ENCODE results near the gene MEF2B.

MEF2B gene

DNA sequence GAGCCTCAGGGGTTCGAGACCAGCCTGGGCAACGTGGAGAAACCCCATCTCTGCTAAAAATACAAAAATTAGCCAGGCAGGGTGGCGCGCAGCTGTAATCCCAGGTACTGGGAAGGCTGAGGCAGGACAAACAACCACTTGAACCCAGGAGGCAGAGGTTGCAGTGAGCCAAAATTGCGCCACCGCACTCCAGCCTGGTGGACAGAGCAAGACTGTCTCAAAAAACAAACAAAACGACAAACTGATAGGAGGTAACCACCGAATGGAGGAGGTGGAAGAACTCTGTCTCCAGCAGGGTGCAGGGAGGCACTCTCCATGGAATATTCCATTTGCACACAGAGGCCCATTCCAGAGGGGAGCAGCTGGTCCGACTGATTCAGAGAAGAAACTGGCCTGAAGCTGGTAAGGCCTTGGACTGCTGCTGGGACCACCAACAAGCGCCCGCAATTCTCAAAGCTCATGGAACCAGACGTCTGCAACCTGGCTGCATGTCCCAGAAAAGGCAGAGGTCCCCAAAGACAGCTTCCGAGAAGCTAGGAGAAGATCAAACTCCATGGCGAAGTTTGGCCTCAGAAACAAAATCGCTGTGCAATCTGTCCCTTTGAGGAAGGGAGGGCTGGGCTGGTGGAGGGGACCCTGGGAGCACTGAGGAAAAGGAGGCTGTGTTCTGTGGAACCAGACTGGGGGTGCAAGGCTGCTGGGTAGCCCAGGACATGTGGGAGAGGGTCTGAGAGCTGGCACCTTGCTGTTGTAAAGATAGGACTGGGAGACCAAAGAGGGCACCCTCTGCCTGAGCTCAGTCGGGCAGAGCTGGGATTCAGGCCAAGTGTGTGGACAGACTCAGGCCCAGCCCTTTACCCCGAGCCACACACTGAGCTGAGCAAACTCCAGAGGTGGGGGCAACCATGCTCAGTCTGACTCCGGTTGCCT, 71.1 kb downstream of the MEF2B start:
- no peak for DNase-seq (ENCODE audit: low read depth, low spot score)

DNA sequence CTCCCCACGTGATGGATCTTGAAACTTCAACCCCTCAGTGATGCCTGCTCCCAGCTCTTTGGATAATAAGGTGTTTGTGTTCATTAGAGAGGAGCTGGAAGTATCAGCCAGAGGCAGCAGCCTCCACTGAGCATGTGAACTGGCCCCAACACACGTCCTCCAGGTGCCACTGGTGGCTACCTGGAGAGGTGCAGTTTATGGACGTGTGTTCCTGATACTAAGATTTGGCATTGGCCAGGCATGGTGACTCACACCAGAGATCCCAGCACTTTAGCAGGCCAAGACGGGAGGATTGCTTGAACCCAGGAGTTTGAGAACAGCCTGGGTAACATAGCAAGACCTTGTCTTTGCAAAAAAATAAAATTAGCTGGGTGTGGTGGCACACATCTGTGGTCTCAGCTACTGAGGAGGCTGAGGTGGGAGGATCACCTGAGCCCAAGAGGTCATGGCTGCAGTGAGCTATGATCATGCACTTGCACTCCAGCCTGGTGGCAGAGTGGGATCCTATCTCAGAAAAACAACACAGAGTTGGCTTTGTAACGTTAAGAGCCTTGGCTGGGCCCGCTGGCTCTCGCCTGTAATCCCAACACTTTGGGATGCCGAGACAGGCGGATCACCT, 71.9 kb downstream of the MEF2B start:
- DNase-seq (ENCODE audit: low read depth, low spot score) = no peak

DNA sequence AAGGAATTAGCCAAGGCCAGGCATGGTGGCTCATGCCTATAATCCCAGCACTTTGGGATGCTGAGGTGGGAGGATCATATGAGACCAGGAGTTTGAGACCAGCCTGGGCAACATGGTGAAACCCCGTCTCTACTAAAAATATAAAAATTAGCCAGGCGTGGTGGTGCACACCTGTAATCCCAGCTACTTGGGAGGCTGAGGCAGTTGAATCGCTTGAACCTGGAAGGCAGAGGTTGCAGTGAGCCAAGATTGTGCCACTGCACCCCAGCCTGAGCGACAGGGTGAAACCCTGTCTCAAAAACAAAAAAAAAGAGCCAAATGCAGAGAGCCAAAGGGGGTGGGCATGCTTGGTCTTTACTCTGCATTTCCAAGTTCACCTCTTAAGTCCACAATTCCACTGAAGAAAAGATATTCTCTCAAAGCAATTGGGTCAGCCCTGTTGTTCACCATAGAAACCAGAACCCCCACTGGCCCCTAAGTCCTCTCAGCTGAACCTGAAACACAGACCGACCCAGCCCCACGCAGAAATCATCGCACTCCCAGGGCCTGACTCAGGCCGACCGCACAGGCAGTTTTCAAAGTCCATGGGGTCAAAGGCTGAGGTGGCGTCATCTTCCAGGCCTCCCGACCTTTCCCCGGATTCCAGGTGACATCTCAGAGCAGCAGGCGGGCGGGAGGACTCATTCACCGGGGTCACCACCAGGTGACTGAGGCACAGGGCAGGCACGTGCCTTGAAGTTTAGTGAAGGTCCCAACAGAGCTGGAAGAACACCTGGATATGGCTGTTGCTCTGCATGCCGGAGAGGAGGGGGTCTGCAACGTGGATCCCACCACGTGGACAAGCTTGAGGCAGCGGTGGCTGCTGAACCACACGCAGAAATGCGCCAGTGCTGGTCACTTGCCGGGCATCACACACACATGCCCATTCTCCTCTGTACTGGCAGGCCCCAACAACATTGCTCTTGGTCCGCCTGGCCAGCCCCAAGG, 73.1 kb downstream of the MEF2B start:
- DNase-seq (ENCODE audit: low read depth, low spot score) = no peak

DNA sequence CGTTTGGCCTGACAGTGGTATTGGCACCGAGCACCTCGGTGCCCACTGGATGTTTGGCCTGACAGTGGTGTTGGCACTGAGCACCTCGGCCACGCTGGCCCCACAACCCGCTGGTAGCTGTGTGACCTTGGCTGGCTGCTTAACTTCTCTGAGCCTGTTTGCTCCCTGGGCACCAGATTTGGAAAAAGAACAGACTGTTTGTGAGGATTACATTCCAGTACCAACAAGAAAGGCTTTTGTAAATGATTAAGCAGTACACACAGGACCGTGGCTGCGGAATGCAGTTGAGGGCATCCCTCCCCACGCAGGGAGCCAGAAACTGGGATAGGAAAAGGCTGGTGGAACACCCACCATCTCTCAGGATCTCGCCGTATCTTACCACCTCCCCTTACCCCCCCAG, 74.4 kb downstream of the MEF2B start:
- DNase-seq (ENCODE audit: low read depth, low spot score) = no peak
